Liver (tissue), 9 donors: ENCODE results near the gene MICU1. TPM values are rescaled to one million over a fixed set of nuclear protein-coding genes. Genes with fewer than 3 reads are reported as not detected.

Experiments
- DNase-seq: peaks from one replicate; pipeline ENCODE4 v3.0.0-alpha.2; 2017; ENCODE audit warnings: low spot score
- H3K27ac ChIP-seq, 2 donors: one replicate each; pipeline ENCODE4 v1.7.0; 2013; ENCODE audit warnings: inconsistent platforms in 2 of 2, low read length in 2 of 2, control low read depth in 1 of 2, low read depth in 1 of 2, mild to moderate bottlenecking in 1 of 2
- H3K27me3 ChIP-seq, 4 donors: one replicate each; pipeline versions ENCODE4 v1.6.1 to v1.7.0; 2013; ENCODE audit warnings: low read length in 3 of 4, inconsistent platforms in 1 of 4, mild to moderate bottlenecking in 1 of 4, moderate library complexity in 1 of 4; ENCODE audit not compliant: control insufficient read depth in 4 of 4, insufficient read depth in 4 of 4
- H3K36me3 ChIP-seq, 4 donors: one replicate each; pipeline versions ENCODE4 v1.6.1 to v1.7.0; 2013; ENCODE audit warnings: low read length in 3 of 4, mild to moderate bottlenecking in 3 of 4, low read depth in 1 of 4, moderate library complexity in 1 of 4; ENCODE audit not compliant: control insufficient read depth in 4 of 4, insufficient read depth in 3 of 4
- H3K4me1 ChIP-seq, 4 donors: one replicate each; pipeline versions ENCODE4 v1.6.1 to v1.7.0; 2013; ENCODE audit warnings: low read length in 3 of 4, mild to moderate bottlenecking in 3 of 4, moderate library complexity in 1 of 4; ENCODE audit not compliant: control insufficient read depth in 4 of 4, insufficient read depth in 4 of 4
- H3K4me3 ChIP-seq, 3 donors: one replicate each; pipeline versions ENCODE4 v1.6.1 to v1.7.0; 2013; ENCODE audit warnings: low read length in 3 of 3, control low read depth in 1 of 3, low read depth in 1 of 3, mild to moderate bottlenecking in 1 of 3
- H3K9ac ChIP-seq, 2 donors: one replicate each; pipeline ENCODE4 v1.7.0; 2013; ENCODE audit warnings: low read length in 2 of 2, mild to moderate bottlenecking in 2 of 2, moderate library complexity in 2 of 2, control low read depth in 1 of 2, low read depth in 1 of 2
- H3K9me3 ChIP-seq, 4 donors: one replicate each; pipeline versions ENCODE4 v1.6.1 to v1.7.0; 2013; ENCODE audit warnings: low read length in 3 of 4; ENCODE audit not compliant: control insufficient read depth in 4 of 4
- CTCF ChIP-seq: fragments of 150-350 bp; IDR thresholded peaks from 2 replicates; pipeline ENCODE4 v1.5.1; 2017; ENCODE audit warnings: improper control_type of control experiment, low read depth, low read length; ENCODE audit not compliant: missing input control
- FOXA1 ChIP-seq: IDR thresholded peaks from 2 replicates; pipeline ENCODE4 v1.6.1; 2016; ENCODE audit warnings: antibody characterized with exemption
- GABPA ChIP-seq, 2 donors: IDR thresholded peaks in 1 of 2; conservative IDR thresholded peaks in 1 of 2; 2 replicates each; pipeline ENCODE4 v1.6.1; 2016; ENCODE audit warnings: antibody characterized with exemption in 2 of 2, mild to moderate bottlenecking in 1 of 2, moderate library complexity in 1 of 2
- HNF4A ChIP-seq, 2 donors: conservative IDR thresholded peaks; 2 replicates each; pipeline ENCODE4 v1.6.1; 2016; ENCODE audit warnings: antibody characterized with exemption in 2 of 2, mild to moderate bottlenecking in 2 of 2
- MAX ChIP-seq: IDR thresholded peaks from 2 replicates; pipeline ENCODE4 v1.6.1; 2016; ENCODE audit warnings: antibody characterized with exemption
- NR2F2 ChIP-seq: IDR thresholded peaks from 2 replicates; pipeline ENCODE4 v1.6.1; 2016; ENCODE audit warnings: antibody characterized with exemption
- RAD21 ChIP-seq, 2 donors: IDR thresholded peaks; 2 replicates each; pipeline ENCODE4 v1.6.1; 2016; ENCODE audit warnings: antibody characterized with exemption in 2 of 2, mild to moderate bottlenecking in 2 of 2
- RXRA ChIP-seq, 2 donors: IDR thresholded peaks; 2 replicates each; pipeline ENCODE4 v1.6.1; 2017 to 2018; ENCODE audit warnings: antibody characterized with exemption in 2 of 2, mild to moderate bottlenecking in 1 of 2
- TAF1 ChIP-seq: conservative IDR thresholded peaks from 2 replicates; pipeline ENCODE4 v1.6.1; 2016; ENCODE audit warnings: antibody characterized with exemption, mild to moderate bottlenecking
- YY1 ChIP-seq: IDR thresholded peaks from 2 replicates; pipeline ENCODE4 v1.6.1; 2016; ENCODE audit warnings: antibody characterized with exemption, mild to moderate bottlenecking
- ZBTB33 ChIP-seq: IDR thresholded peaks from 2 replicates; pipeline ENCODE4 v1.6.1; 2016; ENCODE audit warnings: antibody characterized with exemption
- WGBS: extraction: QIAGEN DNeasy Blood & Tissue Kit; methylation state at CpG from one replicate; pipeline ENCODE4 v1.1.7; 2013; 5-methylcytosine and 5-hydroxymethylcytosine counted together
- polyA plus RNA-seq, 2 donors: library from polyadenylated mRNA; stranded (reverse) in 1 of 2; unstranded in 1 of 2; fragments of 200-250 nt in 1 of 2; fragments of >200 nt in 1 of 2; fragmentation: Nextera tagmentation in 1 of 2; extraction: Ambion mirVana in 1 of 2; gene quantifications; one replicate each; pipeline versions ENCODE4 v1.2.1 to v1.2.3, GENCODE V29; 2013 to 2015
- total RNA-seq, 2 donors: library from RNA; depleted of rRNA; stranded (reverse); fragments of >200 nt; gene quantifications; one replicate each; pipeline ENCODE4 v1.2.3, GENCODE V29; 2014
- donor health status: healthy.
- donor health status: healthy.
- donor health status: healthy.
- donor health status: healthy.
- donor health status: healthy.

Gene MICU1
- total and polyA plus RNA-seq, 4 donors: 26.4 to 47.4 (median 32.1) TPM

- no peaks in the 10 kb centered on the region for H3K27me3 ChIP-seq
- no peaks in the 10 kb centered on the region for H3K4me1 ChIP-seq
- no peaks in the 10 kb centered on the region for H3K9me3 ChIP-seq
- DNase-seq: no peak
- H3K27ac ChIP-seq: no peak overlapping the region
- H3K9ac ChIP-seq: no peak overlapping the region
- TF ChIP-seq YY1 (no peak), RXRA (IDR thresholded peaks at IDR 0.05) (no peak), TAF1 (no peak), CTCF (no peak), HNF4A (conservative IDR thresholded peaks at IDR 0.05) (no peak), GABPA (IDR thresholded peaks at IDR 0.05 in 1 of 2, conservative IDR thresholded peaks at IDR 0.05 in 1 of 2) (no peak), MAX (no peak), NR2F2 (no peak), ZBTB33 (no peak)
- no peaks in the 10 kb centered on the region for H3K36me3 ChIP-seq
- no peak overlapping the region for H3K4me3 ChIP-seq
- WGBS: 98% methylated on average over 2 of the region's 2 CpGs
Measured at GRCh38 chr10:72573079-72573478, 52.8 kb downstream of the MICU1 start.

GRCh38 chr10:72567889-72568640 is 57.8 kb downstream of the MICU1 start:
- 78% methylated on average over 4 of the region's 4 CpGs for WGBS
- Histone ChIP-seq H3K4me3 (no peak overlapping the region), H3K4me1 (peaks cover 0 to 3% (median 0%) of the 10 kb centered on the region in 4 donors), H3K27ac (no peak overlapping the region), H3K9ac (no peak overlapping the region), H3K27me3 (no peaks in the 10 kb centered on the region), H3K36me3 (peaks cover 0 to 2% (median 0%) of the 10 kb centered on the region in 4 donors), H3K9me3 (no peaks in the 10 kb centered on the region)
- TF ChIP-seq FOXA1: no peak
- peak in 1 of 2 donors; percentile 14 for TF ChIP-seq HNF4A (conservative IDR thresholded peaks at IDR 0.05)
- TF ChIP-seq RAD21 (IDR thresholded peaks at IDR 0.05): peak; percentile 72 to 76
- TF ChIP-seq TAF1: no peak
- no peak for TF ChIP-seq RXRA (IDR thresholded peaks at IDR 0.05)
- TF ChIP-seq CTCF: peak; percentile 44
- DNase-seq: no peak
